Measurements from ENCODE around the gene FMR1NB. TPM values are rescaled to one million over a fixed set of nuclear protein-coding genes. Genes with fewer than 3 reads are reported as not detected.
A peak's percentile ranks its signal among the peaks of the same experiment; 100 is the strongest.

Gene FMR1NB
- total RNA-seq, result not detected

DNA sequence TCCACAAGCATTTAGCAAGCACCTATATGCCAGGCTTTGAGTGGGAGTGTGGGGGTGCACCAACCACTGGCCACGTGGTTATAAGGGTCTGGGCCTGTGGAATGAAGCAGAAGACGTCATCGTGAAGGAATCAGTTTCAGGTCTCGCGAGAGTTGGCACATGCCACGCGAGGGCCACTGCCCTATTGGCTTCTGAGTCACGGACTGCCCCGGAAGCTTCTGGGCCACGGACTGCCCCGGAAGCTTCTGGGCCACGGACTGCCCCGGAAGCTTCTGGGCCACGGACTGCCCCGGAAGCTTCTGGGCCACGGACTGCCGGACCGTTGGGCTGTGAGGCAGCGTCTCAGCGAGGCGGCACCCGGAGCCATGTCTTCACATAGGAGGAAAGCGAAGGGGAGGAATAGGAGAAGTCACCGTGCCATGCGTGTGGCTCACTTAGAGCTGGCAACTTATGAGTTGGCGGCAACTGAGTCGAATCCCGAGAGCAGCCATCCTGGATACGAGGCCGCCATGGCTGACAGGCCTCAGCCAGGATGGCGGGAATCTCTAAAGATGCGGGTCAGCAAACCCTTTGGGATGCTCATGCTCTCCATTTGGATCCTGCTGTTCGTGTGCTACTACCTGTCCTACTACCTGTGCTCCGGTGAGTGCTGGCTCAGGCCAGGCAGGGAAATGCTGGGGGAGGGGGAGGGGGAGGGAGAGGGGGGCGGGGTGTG lies at the start of gene FMR1NB:
TSS of gene FMR1NB (plus strand) at position 300 of the 715 bp plus-strand sequence. CDS start at position 366, 66 bp downstream.
- DNase-seq (ENCODE audit: low spot score in 2 of 2), result no peak
- no peak for FAIRE-seq

- no peak for DNase-seq (ENCODE audit: low spot score in 2 of 2)
- no peak for FAIRE-seq
Observed at GRCh38 chrX:147933815-147934214, 47.3 kb upstream of the FMR1NB start.

DNA sequence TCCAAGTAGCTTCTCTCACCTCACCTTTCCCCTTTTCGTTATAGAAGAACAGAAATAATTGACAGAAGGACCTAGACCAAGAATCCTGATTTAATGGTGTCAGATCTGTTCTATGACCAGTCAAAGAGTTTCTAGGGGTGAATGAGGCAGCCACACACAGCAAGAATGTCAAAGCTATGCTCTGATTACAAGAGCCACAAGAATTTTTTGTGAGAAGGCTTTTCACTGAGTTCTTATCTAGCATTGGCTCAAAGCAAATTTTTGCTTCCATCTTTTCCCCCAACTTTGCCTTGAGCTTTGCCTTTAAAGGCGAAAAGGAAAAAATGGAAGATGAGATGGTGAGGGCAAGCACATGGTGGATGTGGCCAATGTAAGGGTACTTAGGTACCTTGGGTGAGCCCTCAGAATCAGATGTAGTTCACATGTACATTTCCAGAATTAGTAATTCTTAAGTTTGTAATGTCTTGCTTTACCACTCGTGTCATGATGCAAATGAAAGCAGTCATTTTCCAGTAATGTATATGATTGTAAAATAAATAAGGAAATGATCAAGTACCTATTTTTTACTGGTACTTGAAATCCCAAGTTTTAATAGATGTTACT lies 45.9 kb upstream of the FMR1NB start:
- FAIRE-seq, result no peak
- DNase-seq (ENCODE audit: low spot score in 2 of 2), result no peak

GRCh38 chrX:147945286-147945685 lies 35.9 kb upstream of the FMR1NB start:
- no peak for DNase-seq (ENCODE audit: low spot score in 2 of 2)
- FAIRE-seq, result no peak

DNA sequence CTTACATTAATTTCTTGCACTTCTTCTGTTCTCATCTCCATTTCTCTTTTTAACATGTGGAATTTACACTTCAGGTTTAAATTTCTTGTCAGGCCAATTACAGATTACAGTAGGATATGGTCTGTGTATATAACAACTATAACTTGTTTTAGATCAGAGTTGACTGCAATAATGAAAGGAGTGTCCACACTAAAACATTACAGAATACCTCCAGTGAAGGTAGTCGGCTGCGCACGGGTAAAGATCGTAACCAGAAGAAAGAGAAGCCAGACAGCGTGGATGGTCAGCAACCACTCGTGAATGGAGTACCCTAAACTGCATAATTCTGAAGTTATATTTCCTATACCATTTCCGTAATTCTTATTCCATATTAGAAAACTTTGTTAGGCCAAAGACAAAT lies 32.6 kb upstream of the FMR1NB start:
- FAIRE-seq, result no peak
- DNase-seq (ENCODE audit: low spot score in 2 of 2), result no peak

DNA sequence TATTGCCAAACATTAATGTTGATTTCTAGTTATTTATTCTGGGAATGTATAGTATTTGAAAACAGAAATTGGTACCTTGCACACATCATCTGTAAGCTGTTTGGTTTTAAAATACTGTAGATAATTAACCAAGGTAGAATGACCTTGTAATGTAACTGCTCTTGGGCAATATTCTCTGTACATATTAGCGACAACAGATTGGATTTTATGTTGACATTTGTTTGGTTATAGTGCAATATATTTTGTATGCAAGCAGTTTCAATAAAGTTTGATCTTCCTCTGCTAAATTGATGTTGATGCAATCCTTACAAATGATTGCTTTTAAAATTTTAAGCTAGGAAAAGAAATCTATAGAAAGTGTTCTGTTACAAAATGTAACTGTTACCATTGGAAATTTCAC lies 30.8 kb upstream of the FMR1NB start:
- FAIRE-seq, result no peak

DNA sequence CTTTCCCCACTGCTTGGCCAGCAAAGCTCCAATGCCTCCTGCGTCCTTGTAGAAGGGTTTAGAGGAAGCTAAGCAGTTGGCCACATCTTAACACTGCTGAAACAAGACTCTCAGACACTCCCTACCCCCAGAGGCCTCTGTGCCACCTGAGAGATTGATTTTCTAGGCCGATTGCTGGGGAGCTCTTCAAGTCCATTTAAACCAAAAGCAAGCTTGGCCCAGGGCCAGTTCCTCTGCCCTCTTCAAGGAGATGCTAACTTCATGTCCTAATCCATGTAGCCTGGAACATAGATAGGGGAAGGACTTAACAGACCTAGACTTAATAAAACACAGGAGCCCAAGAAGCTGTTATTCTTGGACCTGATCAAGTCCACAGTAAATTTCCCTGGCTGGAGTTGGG lies 27.2 kb upstream of the FMR1NB start:
- DNase-seq (ENCODE audit: low spot score in 2 of 2) (no peak), FAIRE-seq (no peak)

More for the DNA sequence above, 30.8 kb upstream of the FMR1NB start:
- DNase-seq (ENCODE audit: low spot score in 2 of 2), result no peak

- FAIRE-seq (no peak), DNase-seq (ENCODE audit: low spot score in 2 of 2) (no peak)
Observed at GRCh38 chrX:147957291-147957690, 23.8 kb upstream of the FMR1NB start.

DNA sequence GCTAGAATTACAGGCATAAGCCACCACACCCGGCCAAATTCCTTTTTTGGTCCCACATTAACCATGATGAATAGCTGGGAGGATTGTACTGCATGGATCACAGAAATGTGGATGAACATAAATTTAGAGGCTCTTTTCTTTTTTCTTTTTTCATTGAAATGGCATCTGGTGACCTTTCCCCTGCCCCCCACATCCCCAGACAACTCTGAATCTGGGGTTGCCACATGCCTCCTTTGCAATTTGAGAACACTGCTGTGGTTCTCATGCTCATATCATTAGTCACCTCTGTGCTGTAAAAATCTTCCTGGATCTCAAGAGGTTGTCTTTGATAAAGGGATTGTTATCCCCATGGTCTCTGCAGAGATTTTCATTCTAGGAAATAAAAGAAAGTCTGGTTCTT lies 22.8 kb upstream of the FMR1NB start:
- FAIRE-seq, result no peak
- no peak for DNase-seq (ENCODE audit: low spot score in 2 of 2)

GRCh38 chrX:147960722-147961121 lies 20.4 kb upstream of the FMR1NB start:
- DNase-seq (ENCODE audit: low spot score in 2 of 2) (no peak), FAIRE-seq (no peak)

- FAIRE-seq, result no peak
- no peak for DNase-seq (ENCODE audit: low spot score in 2 of 2)
Observed at GRCh38 chrX:147962476-147962875, 18.7 kb upstream of the FMR1NB start.

DNA sequence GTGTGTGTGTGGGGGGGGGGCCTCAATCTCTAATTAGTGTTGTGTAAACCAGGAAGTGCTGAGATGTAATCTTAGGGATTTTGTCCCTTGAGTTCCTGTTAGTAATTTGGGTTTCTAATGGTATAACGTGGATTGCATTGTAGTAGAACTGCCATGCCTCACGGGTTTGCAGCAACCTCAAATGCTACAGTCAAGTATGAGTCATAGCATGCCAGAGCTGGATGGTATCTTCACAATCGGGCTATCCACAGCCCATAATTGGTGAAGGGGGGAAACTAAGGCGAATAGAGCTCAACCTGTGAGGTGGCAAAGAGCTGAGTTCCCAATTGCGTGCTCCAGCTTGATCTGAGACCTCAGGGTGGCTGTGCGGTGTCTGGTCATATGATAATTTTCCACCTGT lies 2.2 kb upstream of the FMR1NB start:
- DNase-seq (ENCODE audit: low spot score in 2 of 2) (no peak), FAIRE-seq (no peak)

- DNase-seq (ENCODE audit: low spot score in 2 of 2) (no peak), FAIRE-seq (no peak)
Observed at GRCh38 chrX:148020329-148020728, 39.2 kb downstream of the FMR1NB start.

DNA sequence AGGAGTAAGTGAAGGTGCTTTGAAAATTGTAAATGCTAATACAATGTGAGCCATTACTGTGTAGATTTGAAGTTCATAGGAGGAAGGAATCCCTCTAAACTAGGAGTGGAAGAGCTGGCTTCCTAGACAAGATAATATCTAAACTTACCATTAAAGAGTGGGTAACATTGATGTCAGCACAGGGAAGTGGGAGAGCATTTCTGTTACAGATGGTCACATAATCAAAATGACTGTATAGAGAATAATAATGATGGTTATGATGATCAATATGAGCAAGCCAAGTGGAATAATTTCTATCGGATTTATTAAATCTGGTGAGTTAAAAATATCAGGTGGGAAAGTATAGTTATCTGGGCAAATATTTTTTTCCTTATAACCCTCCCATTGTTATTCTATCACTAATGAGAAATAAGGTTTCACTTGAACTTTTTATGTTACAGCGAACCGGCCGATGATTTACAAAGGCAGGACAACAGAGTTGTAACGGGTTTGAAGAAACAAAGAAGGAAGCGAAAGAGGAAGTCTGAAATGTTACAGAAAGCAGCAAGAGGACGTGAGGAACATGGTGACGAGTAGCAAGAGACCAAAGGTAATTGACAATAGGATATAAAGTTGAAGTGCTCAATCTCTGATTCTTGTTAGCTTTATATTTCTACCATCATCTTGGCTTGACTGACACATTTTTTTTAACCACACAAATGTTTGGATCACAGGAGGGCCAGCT lies 43.5 kb downstream of the FMR1NB start:
- no peak for FAIRE-seq

DNA sequence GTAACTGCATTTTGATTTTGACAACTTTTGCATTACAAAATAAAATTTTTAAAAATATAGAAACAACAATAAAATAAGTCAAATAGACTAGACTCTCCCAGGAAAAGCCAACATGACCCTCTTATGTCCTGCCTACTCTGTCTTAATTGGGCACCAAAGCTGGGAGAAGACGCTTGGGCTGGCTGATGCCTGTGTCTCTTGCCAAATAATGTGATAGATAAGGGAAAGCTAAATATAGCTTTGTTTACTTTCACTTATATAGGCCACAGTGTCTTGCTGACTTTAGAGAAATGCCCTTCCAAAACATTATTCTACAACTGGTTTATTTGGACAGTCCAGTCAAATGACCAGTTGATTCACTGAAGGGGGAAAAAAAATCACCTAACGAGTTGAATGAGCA lies 54.2 kb downstream of the FMR1NB start:
- FAIRE-seq (no peak), DNase-seq (ENCODE audit: low spot score in 2 of 2) (no peak)

More for the DNA sequence above, 43.5 kb downstream of the FMR1NB start:
- DNase-seq (ENCODE audit: low spot score in 2 of 2), result no peak

- DNase-seq (ENCODE audit: low spot score in 2 of 2), result no peak
- no peak for FAIRE-seq
Observed at GRCh38 chrX:148037020-148037419, 55.9 kb downstream of the FMR1NB start.

DNA sequence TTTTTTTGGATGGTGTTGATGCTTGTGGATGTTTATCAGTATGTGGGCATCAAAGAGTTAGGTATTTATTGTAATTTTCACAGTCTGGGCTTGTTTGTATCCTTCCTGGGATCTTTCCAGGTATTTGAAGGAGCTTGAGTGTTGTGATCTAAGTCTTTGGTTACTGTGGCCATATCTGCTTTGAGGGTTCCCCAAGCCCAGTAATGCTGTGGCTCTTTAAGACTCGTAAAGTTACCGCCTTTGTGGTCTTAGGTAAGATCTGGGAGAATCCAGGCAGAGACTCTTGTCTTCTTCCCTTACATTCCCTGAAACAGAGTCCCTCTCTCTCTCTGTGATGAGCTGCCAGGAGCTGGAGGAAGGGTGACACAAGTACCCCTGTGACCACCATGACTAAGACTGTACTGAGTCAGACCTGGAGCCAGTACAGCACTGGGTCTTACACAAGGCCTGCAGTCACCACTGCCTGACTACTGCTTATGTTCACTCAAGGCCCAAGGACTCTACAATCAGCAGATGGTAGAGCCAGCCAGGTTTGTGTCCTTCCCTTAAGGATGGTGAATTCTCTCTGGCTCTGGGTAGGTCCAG lies 62.2 kb downstream of the FMR1NB start:
- FAIRE-seq (no peak), DNase-seq (ENCODE audit: low spot score in 2 of 2) (no peak)

GRCh38 chrX:148047200-148047599 lies 66.1 kb downstream of the FMR1NB start:
- no peak for FAIRE-seq
- DNase-seq (ENCODE audit: low spot score in 2 of 2), result no peak

GRCh38 chrX:148049441-148049840 lies 68.3 kb downstream of the FMR1NB start:
- FAIRE-seq (peak; percentile 13), DNase-seq (ENCODE audit: low spot score in 2 of 2) (peak; percentile 12 to 14)

DNA sequence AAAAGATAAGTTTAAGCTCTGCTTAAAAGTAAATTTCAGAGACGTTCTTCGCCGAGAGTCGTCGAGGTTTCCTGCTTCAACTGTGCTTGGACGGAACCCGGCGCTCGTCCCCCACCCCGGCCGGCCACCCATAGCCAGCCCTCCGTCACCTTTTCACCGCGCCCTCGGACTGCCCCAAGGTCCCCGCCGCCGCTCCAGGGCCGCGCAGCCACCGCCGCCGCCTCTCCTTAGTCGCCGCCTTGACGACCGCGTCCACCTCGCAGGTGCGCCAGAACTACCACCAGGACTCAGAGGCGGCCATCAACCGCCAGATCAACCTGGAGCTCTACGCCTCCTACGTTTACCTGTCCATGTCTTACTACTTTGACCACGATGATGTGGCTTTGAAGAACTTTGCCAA lies 70.8 kb downstream of the FMR1NB start:
- DNase-seq (ENCODE audit: low spot score in 2 of 2), result no peak
- FAIRE-seq, result no peak

- no peak for DNase-seq (ENCODE audit: low spot score in 2 of 2)
- no peak for FAIRE-seq
Observed at GRCh38 chrX:148067285-148067684, 86.1 kb downstream of the FMR1NB start.

Measured in frontal cortex (tissue), 4 donors.